Neuronal stem cell (in vitro differentiated cells): ENCODE measurements around the gene GPR17.

Experiments used
- DNase-seq: peaks from one replicate; pipeline ENCODE4 v3.0.0-alpha.2; 2013; ENCODE audit warnings: low spot score
- H2AFZ ChIP-seq: one replicate; pipeline ENCODE4 v1.6.1; 2013; ENCODE audit warnings: mild to moderate bottlenecking, low read length, inconsistent platforms
- H2AK5ac ChIP-seq: 2 replicates; pipeline ENCODE4 v1.6.1; 2013; ENCODE audit warnings: low read depth, mild to moderate bottlenecking, inconsistent platforms, low read length, moderate library complexity, mixed read lengths
- H2BK120ac ChIP-seq: 2 replicates; pipeline ENCODE4 v1.6.1; 2013; ENCODE audit warnings: low read depth, mild to moderate bottlenecking, inconsistent platforms, low read length, moderate library complexity, mixed read lengths
- H2BK12ac ChIP-seq: one replicate; pipeline ENCODE4 v1.6.1; 2013; ENCODE audit warnings: low read length, inconsistent platforms
- H2BK15ac ChIP-seq: 2 replicates; pipeline ENCODE4 v1.6.1; 2013; ENCODE audit warnings: mild to moderate bottlenecking, low read length, inconsistent platforms, mixed read lengths
- H2BK5ac ChIP-seq: one replicate; pipeline ENCODE4 v1.6.1; 2013; ENCODE audit warnings: inconsistent platforms, mild to moderate bottlenecking, low read length, moderate library complexity
- H3K14ac ChIP-seq: one replicate; pipeline ENCODE4 v1.6.1; 2013; ENCODE audit warnings: low read length, inconsistent platforms
- H3K18ac ChIP-seq: 2 replicates; pipeline ENCODE4 v1.6.1; 2013; ENCODE audit warnings: low read length, inconsistent platforms
- H3K23ac ChIP-seq: 2 replicates; pipeline ENCODE4 v1.6.1; 2013; ENCODE audit warnings: low read depth, mild to moderate bottlenecking, mixed read lengths, low read length, inconsistent platforms; ENCODE audit not compliant: poor library complexity
- H3K27ac ChIP-seq: replicated peaks from 3 replicates; pipeline ENCODE4 v1.5.1; 2013; ENCODE audit warnings: low read length, inconsistent platforms
- H3K27me3 ChIP-seq, 3 experiments: 2 replicates each; pipeline ENCODE4 v1.6.1; 2013; ENCODE audit warnings: low read length in 3 of 3, mild to moderate bottlenecking in 2 of 3, inconsistent platforms in 1 of 3, low read depth in 1 of 3, mixed read lengths in 1 of 3, moderate library complexity in 1 of 3; ENCODE audit not compliant: control insufficient read depth in 3 of 3, insufficient read depth in 3 of 3
- H3K36me3 ChIP-seq, 2 donors: replicated peaks in 1 of 2; 2 replicates each; pipeline ENCODE4 v1.6.1; 2013; ENCODE audit warnings: low read length in 2 of 2; ENCODE audit not compliant: control insufficient read depth in 2 of 2, insufficient read depth in 2 of 2
- H3K4ac ChIP-seq: 2 replicates; pipeline ENCODE4 v1.6.1; 2013; ENCODE audit warnings: inconsistent platforms, mild to moderate bottlenecking, low read length, moderate library complexity
- H3K4me1 ChIP-seq, 2 donors: 1 replicate in 1 of 2; 2 replicates in 1 of 2; pipeline ENCODE4 v1.6.1; 2013; ENCODE audit warnings: low read length in 2 of 2, low read depth in 1 of 2; ENCODE audit not compliant: control insufficient read depth in 2 of 2, insufficient read depth in 1 of 2
- H3K4me2 ChIP-seq: one replicate; pipeline ENCODE4 v1.6.1; 2013; ENCODE audit warnings: mild to moderate bottlenecking, low read length, inconsistent platforms; ENCODE audit not compliant: insufficient read depth, poor library complexity, severe bottlenecking
- H3K4me3 ChIP-seq, 2 donors: 2 replicates each; pipeline ENCODE4 v1.5.1; 2013; ENCODE audit warnings: low read length in 2 of 2, mild to moderate bottlenecking in 2 of 2, inconsistent platforms in 1 of 2, moderate library complexity in 1 of 2
- H3K79me1 ChIP-seq: one replicate; pipeline ENCODE4 v1.6.1; 2013; ENCODE audit warnings: low read depth, mild to moderate bottlenecking, inconsistent platforms, low read length, moderate library complexity
- H3K9ac ChIP-seq: one replicate; pipeline ENCODE4 v1.6.1; 2013; ENCODE audit warnings: mild to moderate bottlenecking, low read depth, low read length, inconsistent platforms; ENCODE audit not compliant: poor library complexity
- H3K9me3 ChIP-seq, 2 donors: replicated peaks in 1 of 2; 2 replicates each; pipeline versions ENCODE3 to v1.6.1; 2013; ENCODE audit warnings: low read length in 2 of 2, mild to moderate bottlenecking in 2 of 2, inconsistent platforms in 1 of 2, low read depth in 1 of 2, mixed read lengths in 1 of 2, moderate library complexity in 1 of 2; ENCODE audit not compliant: control insufficient read depth in 2 of 2, insufficient read depth in 1 of 2
- H4K8ac ChIP-seq: one replicate; pipeline ENCODE4 v1.6.1; 2013; ENCODE audit warnings: low read depth, mild to moderate bottlenecking, inconsistent platforms, low read length, moderate library complexity
- H4K91ac ChIP-seq: one replicate; pipeline ENCODE4 v1.6.1; 2013; ENCODE audit warnings: low read length, low read depth, mild to moderate bottlenecking, inconsistent platforms; ENCODE audit not compliant: poor library complexity
- WGBS, 2 donors: extraction: QIAGEN DNeasy Blood & Tissue Kit; methylation state at CpG; one replicate each; pipeline ENCODE4 v1.1.7; 2013; ENCODE audit warnings: missing lambda C conversion rate in 2 of 2, mixed read lengths in 1 of 2; ENCODE audit not compliant: insufficient read length in 2 of 2, insufficient replicate concordance in 1 of 2; ENCODE audit errors: extremely low coverage in 2 of 2; 5-methylcytosine and 5-hydroxymethylcytosine counted together

Gene GPR17

GRCh38 chr2:127678531-127678930 is 32.6 kb downstream of the GPR17 start:
- H4K91ac ChIP-seq: no peak overlapping the region
- no peak overlapping the region for H3K4ac ChIP-seq
- no peak overlapping the region for H3K14ac ChIP-seq
- H2BK12ac ChIP-seq: no peak overlapping the region
- no peak overlapping the region for H3K4me3 ChIP-seq
- no peaks in the 10 kb centered on the region for H3K36me3 ChIP-seq
- no peak overlapping the region for H2BK120ac ChIP-seq
- no peak overlapping the region for H2AFZ ChIP-seq
- no peak overlapping the region for H3K9ac ChIP-seq
- DNase-seq: no peak
- no peak overlapping the region for H4K8ac ChIP-seq
- peak overlapping the region; percentile 86 for H2AK5ac ChIP-seq
- H3K27me3 ChIP-seq: peaks cover 12 to 82% (median 32%) of the 10 kb centered on the region in 3 experiments
- no peaks in the 10 kb centered on the region for H3K9me3 ChIP-seq
- no peak overlapping the region for H3K18ac ChIP-seq
- no peak overlapping the region for H3K4me2 ChIP-seq
- H2BK15ac ChIP-seq: no peak overlapping the region
- WGBS, 2 donors: no CpG with 5 or more reads among the region's 10 CpGs
- H3K23ac ChIP-seq: peak overlapping the region; percentile 62
- peaks cover 2% of the 10 kb centered on the region for H3K79me1 ChIP-seq
- no peak overlapping the region for H3K27ac ChIP-seq
- peaks cover 2 to 7% of the 10 kb centered on the region in 2 donors for H3K4me1 ChIP-seq
- no peak overlapping the region for H2BK5ac ChIP-seq

GRCh38 chr2:127678991-127679390 is 33.0 kb downstream of the GPR17 start:
- no peak for DNase-seq
- Histone ChIP-seq H3K4me2 (no peak overlapping the region), H2AK5ac (peak overlapping the region; percentile 86), H3K27ac (no peak overlapping the region), H2AFZ (no peak overlapping the region), H4K91ac (no peak overlapping the region), H3K4me1 (peaks cover 5 to 10% of the 10 kb centered on the region in 2 donors), H4K8ac (no peak overlapping the region), H2BK12ac (peak overlapping the region; percentile 19), H3K36me3 (no peaks in the 10 kb centered on the region), H3K9ac (no peak overlapping the region), H3K18ac (peak overlapping the region; percentile 45), H2BK120ac (no peak overlapping the region), H2BK5ac (no peak overlapping the region), H3K4me3 (no peak overlapping the region), H3K14ac (no peak overlapping the region), H3K79me1 (peaks cover 2% of the 10 kb centered on the region), H2BK15ac (no peak overlapping the region), H3K4ac (no peak overlapping the region), H3K9me3 (no peaks in the 10 kb centered on the region), H3K23ac (peak overlapping the region; percentile 62), H3K27me3 (peaks cover 12 to 80% (median 27%) of the 10 kb centered on the region in 3 experiments)
- no CpG with 5 or more reads among the region's 6 CpGs for WGBS, 2 donors

- H4K8ac ChIP-seq: no peak overlapping the region
- H2AK5ac ChIP-seq: peak overlapping the region; percentile 86
- no CpG with 5 or more reads among the region's 15 CpGs for WGBS, 2 donors
- no peaks in the 10 kb centered on the region for H3K36me3 ChIP-seq
- no peak overlapping the region for H2BK120ac ChIP-seq
- H3K4me2 ChIP-seq: no peak overlapping the region
- H3K9ac ChIP-seq: peak overlapping the region; percentile 22
- H3K4ac ChIP-seq: no peak overlapping the region
- H2BK5ac ChIP-seq: no peak overlapping the region
- peak overlapping the region; percentile 25 for H3K23ac ChIP-seq
- no peak overlapping the region for H3K18ac ChIP-seq
- no peak overlapping the region for H3K4me3 ChIP-seq
- no peak for DNase-seq
- H2BK12ac ChIP-seq: no peak overlapping the region
- H3K27ac ChIP-seq: no peak overlapping the region
- no peak overlapping the region for H2BK15ac ChIP-seq
- peaks cover 5 to 11% of the 10 kb centered on the region in 2 donors for H3K4me1 ChIP-seq
- no peak overlapping the region for H2AFZ ChIP-seq
- H4K91ac ChIP-seq: no peak overlapping the region
- no peak overlapping the region for H3K14ac ChIP-seq
- H3K27me3 ChIP-seq: peaks cover 3 to 74% (median 19%) of the 10 kb centered on the region in 3 experiments
- peaks cover 2% of the 10 kb centered on the region for H3K79me1 ChIP-seq
- no peaks in the 10 kb centered on the region for H3K9me3 ChIP-seq
Observed at GRCh38 chr2:127679680-127680361, 33.9 kb downstream of the GPR17 start.

- Histone ChIP-seq H2AFZ (no peak overlapping the region), H4K8ac (peak overlapping the region; percentile 86), H3K79me1 (peaks cover 2% of the 10 kb centered on the region), H2BK15ac (peak overlapping the region; percentile 75), H2BK120ac (no peak overlapping the region), H3K36me3 (no peaks in the 10 kb centered on the region), H3K4me1 (peaks cover 3 to 12% of the 10 kb centered on the region in 2 donors), H3K18ac (peak overlapping the region; percentile 84), H3K4me2 (no peak overlapping the region), H2AK5ac (peak overlapping the region; percentile 66), H3K4ac (no peak overlapping the region), H3K9me3 (no peaks in the 10 kb centered on the region), H3K14ac (no peak overlapping the region), H3K27ac (no peak overlapping the region), H4K91ac (no peak overlapping the region), H3K9ac (no peak overlapping the region), H3K23ac (no peak overlapping the region), H2BK12ac (no peak overlapping the region), H2BK5ac (peak overlapping the region; percentile 11), H3K4me3 (no peak overlapping the region), H3K27me3 (peaks cover 3 to 70% (median 15%) of the 10 kb centered on the region in 3 experiments)
- WGBS, 2 donors: no CpG with 5 or more reads among the region's 19 CpGs
- DNase-seq: no peak
Observed at GRCh38 chr2:127680706-127681287, 34.8 kb downstream of the GPR17 start.
